PC-9 (cell line): ENCODE data around the gene PITHD1. TPM values are rescaled to one million over a fixed set of nuclear protein-coding genes. Genes with fewer than 3 reads are reported as not detected.

Source experiments
- BruUV-seq: library from RNA; stranded (reverse); fragments of 400-500 nt; replicated peaks from 2 replicates; lab custom pipeline; 2021; lab: Mats Ljungman, UMichigan
- CTCF ChIA-PET: fragments of 300-600 bp; sonication (Branson Sonifier 250); formaldehyde crosslinking; loops from one replicate; lab custom pipeline; 2022; ENCODE audit warnings: antibody characterized with exemption; lab: Charles Lee
- POLR2A ChIA-PET: fragments of 300-600 bp; sonication (Branson Sonifier 250); formaldehyde crosslinking; loops from one replicate; lab custom pipeline; 2022; ENCODE audit warnings: antibody characterized with exemption; ENCODE audit not compliant: unreplicated experiment; lab: Charles Lee
- DNase-seq, 2 experiments: peaks; one replicate each; pipeline versions ENCODE4 v3.0.0 to v3.0.0-alpha.2; 2015 to 2022; ENCODE audit warnings: mixed read lengths in 1 of 2
- H2AFZ ChIP-seq: fragments of 200-600 bp; sonication (generic); 2 replicates; pipeline ENCODE4 v1.8.1; 2017; ENCODE audit warnings: antibody characterized with exemption
- H3F3A ChIP-seq: fragments of 200-600 bp; sonication (generic); 2 replicates; pipeline ENCODE4 v1.8.1; 2017; ENCODE audit warnings: antibody characterized with exemption, mild to moderate bottlenecking, low read depth; ENCODE audit not compliant: insufficient read depth
- H3K27ac ChIP-seq: fragments of 200-600 bp; sonication (generic); 2 replicates; pipeline ENCODE4 v1.6.1; 2016; ENCODE audit warnings: mixed run types
- H3K27me3 ChIP-seq: fragments of 200-600 bp; sonication (generic); 2 replicates; pipeline ENCODE4 v1.6.1; 2016; ENCODE audit warnings: low read depth, mixed run types; ENCODE audit not compliant: insufficient read depth
- H3K36me3 ChIP-seq: fragments of 200-600 bp; sonication (generic); 2 replicates; pipeline ENCODE4 v1.6.1; 2016; ENCODE audit warnings: low read depth, mixed run types
- H3K4me1 ChIP-seq: fragments of 200-600 bp; sonication (generic); replicated peaks from 2 replicates; pipeline ENCODE4 v1.6.1; 2016; ENCODE audit warnings: mixed run types; ENCODE audit not compliant: insufficient read depth
- H3K4me2 ChIP-seq: fragments of 200-600 bp; sonication (generic); 2 replicates; pipeline ENCODE4 v1.6.1; 2017; ENCODE audit warnings: mixed run types
- H3K4me3 ChIP-seq: fragments of 200-600 bp; sonication (generic); 2 replicates; pipeline ENCODE4 v1.6.1; 2016; ENCODE audit warnings: mixed run types
- H3K79me2 ChIP-seq: fragments of 200-600 bp; sonication (generic); 2 replicates; pipeline ENCODE4 v1.6.1; 2017; ENCODE audit warnings: low read depth, mixed run types
- H3K9me2 ChIP-seq: fragments of 200-600 bp; sonication (generic); 2 replicates; pipeline ENCODE4 v1.8.1; 2017; ENCODE audit warnings: mild to moderate bottlenecking; ENCODE audit not compliant: insufficient read depth
- H3K9me3 ChIP-seq: fragments of 200-600 bp; sonication (generic); 2 replicates; pipeline ENCODE4 v1.8.1; 2016; ENCODE audit warnings: low read depth; ENCODE audit not compliant: insufficient read depth
- H4K20me1 ChIP-seq: fragments of 200-600 bp; sonication (generic); 2 replicates; pipeline ENCODE4 v1.8.1; 2017; ENCODE audit not compliant: insufficient read depth
- EZH2 ChIP-seq: fragments of 200-600 bp; sonication (generic); IDR thresholded peaks from 2 replicates; pipeline ENCODE4 v1.8.0; 2017; ENCODE audit warnings: antibody characterized with exemption, low read depth
- intact Hi-C: fragments of 100-400 bp; cut with micrococcal nuclease; formaldehyde crosslinking; loops from one replicate; pipeline ENCODE4 v1.10.0; 2022; ENCODE audit not compliant: unreplicated experiment
- total RNA-seq: library from RNA; stranded (reverse); gene quantifications from 2 replicates; pipeline ENCODE4 v1.2.3, GENCODE V29; 2021
- TF ChIP-seq, protein P1 (sequence below): fragments of 200-600 bp; sonication (generic); conservative IDR thresholded peaks from 2 replicates; pipeline ENCODE4 v1.6.1; 2017; ENCODE audit warnings: mixed run types, antibody characterized with exemption, mild to moderate bottlenecking, moderate library complexity

Gene PITHD1
- total RNA-seq, 1 experiment from 2014 or later: 38.5 TPM

DNA sequence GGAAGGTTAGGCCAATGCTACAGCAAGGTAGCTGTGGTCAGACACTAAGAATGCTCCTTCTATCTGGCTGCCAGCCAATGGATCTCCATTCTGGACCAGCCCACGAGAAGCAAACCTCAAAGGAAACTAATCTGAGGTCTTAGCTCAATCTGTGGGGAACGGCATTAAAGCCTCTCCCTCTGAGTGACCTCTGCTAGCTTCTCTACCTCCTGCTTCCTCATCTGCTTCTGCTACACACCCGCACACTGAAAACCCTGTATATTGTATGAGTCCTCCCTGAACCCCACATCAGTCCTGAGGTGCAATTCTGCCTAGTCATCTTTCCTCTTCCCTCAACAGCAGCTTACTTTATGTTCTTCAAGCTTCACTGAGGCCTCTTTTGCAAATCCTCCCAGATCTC, 29.2 kb downstream of the PITHD1 start:
- ChIA-PET CTCF (interaction anchor here (0.6 kb wide), 1 partner anchor 11 kb away, joined by 3 read pairs; no protein-coding TSS in a partner anchor), POLR2A (no interaction called here)
- Histone ChIP-seq H3K27me3 (no peaks in the 10 kb centered on the region), H3K79me2 (no peaks in the 10 kb centered on the region), H3K36me3 (no peaks in the 10 kb centered on the region), H3F3A (no peaks in the 10 kb centered on the region; the same call in 1 of the 2 replicates), H3K4me1 (no peaks in the 10 kb centered on the region), H3K9me3 (no peaks in the 10 kb centered on the region), H3K27ac (no peak overlapping the region), H3K9me2 (no peaks in the 10 kb centered on the region), H3K4me3 (no peak overlapping the region), H3K4me2 (no peak overlapping the region), H2AFZ (no peak overlapping the region), H4K20me1 (no peaks in the 10 kb centered on the region)
- TF ChIP-seq EZH2: no peak
- TF ChIP-seq, protein P1, sequence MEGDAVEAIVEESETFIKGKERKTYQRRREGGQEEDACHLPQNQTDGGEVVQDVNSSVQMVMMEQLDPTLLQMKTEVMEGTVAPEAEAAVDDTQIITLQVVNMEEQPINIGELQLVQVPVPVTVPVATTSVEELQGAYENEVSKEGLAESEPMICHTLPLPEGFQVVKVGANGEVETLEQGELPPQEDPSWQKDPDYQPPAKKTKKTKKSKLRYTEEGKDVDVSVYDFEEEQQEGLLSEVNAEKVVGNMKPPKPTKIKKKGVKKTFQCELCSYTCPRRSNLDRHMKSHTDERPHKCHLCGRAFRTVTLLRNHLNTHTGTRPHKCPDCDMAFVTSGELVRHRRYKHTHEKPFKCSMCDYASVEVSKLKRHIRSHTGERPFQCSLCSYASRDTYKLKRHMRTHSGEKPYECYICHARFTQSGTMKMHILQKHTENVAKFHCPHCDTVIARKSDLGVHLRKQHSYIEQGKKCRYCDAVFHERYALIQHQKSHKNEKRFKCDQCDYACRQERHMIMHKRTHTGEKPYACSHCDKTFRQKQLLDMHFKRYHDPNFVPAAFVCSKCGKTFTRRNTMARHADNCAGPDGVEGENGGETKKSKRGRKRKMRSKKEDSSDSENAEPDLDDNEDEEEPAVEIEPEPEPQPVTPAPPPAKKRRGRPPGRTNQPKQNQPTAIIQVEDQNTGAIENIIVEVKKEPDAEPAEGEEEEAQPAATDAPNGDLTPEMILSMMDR: no peak
- DNase-seq: no peak
- intact Hi-C loops: no loop called here
- BruUV-seq: no TSS peak

DNA sequence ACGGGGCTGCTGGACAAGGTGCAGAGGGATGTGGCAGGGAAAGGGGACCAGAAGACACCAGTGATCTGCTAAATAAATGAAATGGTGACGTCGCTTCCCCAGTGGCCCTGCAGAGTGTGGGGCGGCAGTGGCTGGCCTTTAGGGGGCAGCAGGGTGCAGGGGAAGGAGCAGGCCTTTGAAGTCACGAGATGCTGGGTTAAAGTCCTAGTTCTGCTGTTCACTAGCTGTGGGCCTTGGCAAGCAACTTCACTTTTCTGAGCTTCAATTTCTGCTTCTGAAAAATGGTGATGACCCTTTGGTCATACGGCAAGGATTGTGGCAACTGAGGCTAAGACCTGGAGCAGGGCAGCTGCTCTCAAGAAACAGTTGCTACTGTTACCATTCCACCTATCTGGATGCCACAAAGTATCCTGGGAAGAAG, 31.5 kb downstream of the PITHD1 start:
- peak in 1 of 2 experiments; percentile 66 for DNase-seq
- H2AFZ ChIP-seq: no peak overlapping the region
- POLR2A ChIA-PET: no interaction called here
- CTCF ChIA-PET: interaction anchor here (0.7 to 1.7 kb wide), 4 partner anchors 35 to 65 kb away, joined by 3 to 4 read pairs (median 4); partner anchors contain the start of gene FUCA1
- H3K4me3 ChIP-seq: no peak overlapping the region
- no peak overlapping the region for H3K4me2 ChIP-seq
- TF ChIP-seq, protein P1: peak; percentile 68
- TF ChIP-seq EZH2: no peak
- H3F3A ChIP-seq: no peaks in the 10 kb centered on the region; the same call in 1 of the 2 replicates
- intact Hi-C loops: loop anchor here (1.0 kb wide), 2 partner anchors 59 to 108 kb away; partner anchors contain the start of gene FUCA1
- no peaks in the 10 kb centered on the region for H3K4me1 ChIP-seq
- H3K79me2 ChIP-seq: no peaks in the 10 kb centered on the region
- H4K20me1 ChIP-seq: no peaks in the 10 kb centered on the region
- no peaks in the 10 kb centered on the region for H3K27me3 ChIP-seq
- no peaks in the 10 kb centered on the region for H3K9me3 ChIP-seq
- H3K9me2 ChIP-seq: no peaks in the 10 kb centered on the region
- no peaks in the 10 kb centered on the region for H3K36me3 ChIP-seq
- no TSS peak for BruUV-seq
- H3K27ac ChIP-seq: no peak overlapping the region

DNA sequence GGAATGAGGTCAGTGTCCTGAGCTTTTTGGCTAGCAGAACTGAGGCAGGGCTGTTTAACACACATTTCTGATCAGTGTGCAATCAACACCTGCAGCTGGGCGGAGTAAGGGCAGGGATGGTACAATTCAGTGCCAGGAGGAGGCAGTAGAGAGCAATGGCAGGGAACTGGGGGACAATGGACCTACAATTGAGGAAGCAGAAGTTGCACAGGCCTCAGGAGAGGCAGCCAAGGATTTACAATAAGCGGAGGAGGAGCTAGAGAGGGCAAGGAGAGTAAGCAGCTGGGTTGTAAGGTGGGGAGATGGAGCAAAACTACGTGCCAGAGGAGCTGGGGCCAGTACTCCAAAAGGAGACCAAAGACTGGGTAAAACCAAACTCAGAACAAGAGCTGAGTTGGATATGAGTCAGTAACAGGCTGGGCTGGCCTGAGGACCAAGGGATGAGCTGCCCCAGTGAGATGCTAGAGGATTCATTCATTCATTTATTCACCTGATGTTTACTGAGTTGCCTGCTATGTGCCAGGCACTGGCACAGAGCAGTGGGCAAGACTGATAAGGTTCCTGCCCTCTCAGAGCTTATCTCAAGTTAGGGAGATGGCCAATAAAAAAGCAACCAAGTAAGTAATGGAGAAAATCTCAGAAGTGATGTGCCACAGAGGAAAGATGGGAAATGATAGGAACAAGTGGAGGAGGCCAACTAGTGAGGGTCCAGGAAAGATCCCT, 32.8 kb downstream of the PITHD1 start:
- ChIA-PET POLR2A (interaction anchor here (0.7 kb wide), 1 partner anchor 110 kb away, joined by 3 read pairs; no protein-coding TSS in a partner anchor), CTCF (interaction anchor here (1.0 to 1.7 kb wide), 4 partner anchors 9 to 59 kb away, joined by 3 to 6 read pairs (median 4); partner anchors contain the start of gene FUCA1)
- Histone ChIP-seq H2AFZ (no peak overlapping the region), H3K4me2 (no peak overlapping the region), H3K4me3 (no peak overlapping the region), H3F3A (no peaks in the 10 kb centered on the region; the same call in 1 of the 2 replicates), H3K79me2 (no peaks in the 10 kb centered on the region), H3K4me1 (no peaks in the 10 kb centered on the region), H3K9me2 (no peaks in the 10 kb centered on the region), H3K36me3 (no peaks in the 10 kb centered on the region), H4K20me1 (no peaks in the 10 kb centered on the region), H3K27me3 (no peaks in the 10 kb centered on the region), H3K9me3 (no peaks in the 10 kb centered on the region), H3K27ac (no peak overlapping the region)
- intact Hi-C loops: no loop called here
- DNase-seq: no peak
- TF ChIP-seq EZH2: no peak
- TF ChIP-seq, protein P1: peak; percentile 63
- no TSS peak for BruUV-seq
